Endothelial cell of umbilical vein (primary cell): ENCODE measurements around the gene IKZF1. TPM values are rescaled to one million over a fixed set of nuclear protein-coding genes. Genes with fewer than 3 reads are reported as not detected.

Source experiments
- BruUV-seq: library from RNA; stranded (reverse); fragments of 400-500 nt; replicated peaks from 2 replicates; lab custom pipeline; 2021; lab: Mats Ljungman, UMichigan
- CTCF ChIA-PET: fragments of 300-600, 350-600 bp; sonication (Branson Sonifier 250); formaldehyde crosslinking; loops from one replicate; lab custom pipeline; 2021; ENCODE audit warnings: antibody characterized with exemption, inconsistent platforms; lab: Charles Lee
- POLR2A ChIA-PET: fragments of 300-600, 350-600 bp; sonication (Branson Sonifier 250); formaldehyde crosslinking; loops from one replicate; lab custom pipeline; 2021; ENCODE audit warnings: antibody characterized with exemption, inconsistent platforms; lab: Charles Lee
- DNase-seq: peaks from one replicate; pipeline ENCODE4 v3.0.0-alpha.2; 2011; ENCODE audit warnings: low read depth, low spot score
- FAIRE-seq: peaks from 2 replicates; lab custom pipeline; 2011; peaks lifted over from hg19 to GRCh38; lab: Jason Lieb, UNC
- H2AFZ ChIP-seq: 2 replicates; pipeline ENCODE4 v1.6.0; 2012; ENCODE audit warnings: low read depth, low read length, control low read depth, inconsistent platforms
- H3K27ac ChIP-seq: 2 replicates; pipeline ENCODE4 v1.5.1; 2011; ENCODE audit warnings: low read depth, mild to moderate bottlenecking, control low read depth, low read length, moderate library complexity; ENCODE audit not compliant: insufficient read depth
- H3K27me3 ChIP-seq, 2 experiments: 2 replicates each; pipeline versions ENCODE4 v1.6.0 to v1.6.1; 2011; ENCODE audit warnings: low read length in 2 of 2, mixed read lengths in 1 of 2; ENCODE audit not compliant: control insufficient read depth in 2 of 2, insufficient read depth in 2 of 2
- H3K36me3 ChIP-seq, 2 experiments: 2 replicates in 1 of 2; 3 replicates in 1 of 2; pipeline ENCODE4 v1.5.1; 2011; ENCODE audit warnings: low read length in 2 of 2, mild to moderate bottlenecking in 1 of 2, moderate library complexity in 1 of 2; ENCODE audit not compliant: control insufficient read depth in 2 of 2, insufficient read depth in 2 of 2; ENCODE audit errors: extremely low read depth in 1 of 2
- H3K4me1 ChIP-seq: 3 replicates; pipeline ENCODE4 v1.5.1; 2011; ENCODE audit warnings: mild to moderate bottlenecking, low read length; ENCODE audit not compliant: control insufficient read depth, insufficient read depth; ENCODE audit errors: extremely low read depth
- H3K4me2 ChIP-seq: 2 replicates; pipeline ENCODE4 v1.6.1; 2011; ENCODE audit warnings: low read length, control low read depth, mixed read lengths; ENCODE audit not compliant: insufficient read depth
- H3K4me3 ChIP-seq, 3 experiments: fragments of 200-600 bp in 1 of 3; sonication (generic), shearing (Covaris generic) in 1 of 3; replicated peaks in 1 of 3; 2 replicates each; pipeline ENCODE4 v1.5.1; 2011 to 2016; ENCODE audit warnings: control low read depth in 3 of 3, low read length in 3 of 3, mild to moderate bottlenecking in 2 of 3, inconsistent platforms in 1 of 3, low read depth in 1 of 3, moderate library complexity in 1 of 3; ENCODE audit not compliant: insufficient read depth in 1 of 3
- H3K79me2 ChIP-seq: 2 replicates; pipeline ENCODE4 v1.6.0; 2012; ENCODE audit warnings: low read length, inconsistent platforms; ENCODE audit not compliant: control insufficient read depth, insufficient read depth
- H3K9ac ChIP-seq: replicated peaks from 2 replicates; pipeline ENCODE3; 2011; ENCODE audit warnings: low read length, control low read depth; ENCODE audit not compliant: insufficient read depth; ENCODE audit errors: extremely low read depth
- H3K9me1 ChIP-seq: replicated peaks from 3 replicates; pipeline ENCODE4 v1.6.0; 2011; ENCODE audit warnings: mild to moderate bottlenecking, low read length; ENCODE audit not compliant: control insufficient read depth, insufficient read depth; ENCODE audit errors: extremely low read depth
- H3K9me3 ChIP-seq: replicated peaks from 2 replicates; pipeline ENCODE4 v1.5.1; 2012; ENCODE audit warnings: low read length, inconsistent platforms; ENCODE audit not compliant: control insufficient read depth, insufficient read depth
- H4K20me1 ChIP-seq: replicated peaks from 2 replicates; pipeline ENCODE3; 2011; ENCODE audit warnings: mild to moderate bottlenecking, low read length; ENCODE audit not compliant: control insufficient read depth, insufficient read depth; ENCODE audit errors: extremely low read depth
- CTCF ChIP-seq, 2 donors: IDR thresholded peaks; 1 replicate in 1 of 2; 2 replicates in 1 of 2; pipeline ENCODE4 v1.5.1; 2011; ENCODE audit warnings: low read length in 2 of 2, mild to moderate bottlenecking in 2 of 2, moderate library complexity in 2 of 2, control low read depth in 1 of 2, inconsistent platforms in 1 of 2, low read depth in 1 of 2; ENCODE audit not compliant: insufficient read depth in 1 of 2; ENCODE audit errors: extremely low read depth in 1 of 2
- EZH2 ChIP-seq: IDR thresholded peaks from 2 replicates; pipeline ENCODE4 v1.6.1; 2012; ENCODE audit warnings: borderline replicate concordance, low read depth, mild to moderate bottlenecking, moderate library complexity, low read length, inconsistent platforms; ENCODE audit not compliant: severe bottlenecking
- GATA2 ChIP-seq: IDR thresholded peaks from 2 replicates; pipeline ENCODE4 v1.7.0; 2011; ENCODE audit warnings: low read depth, mild to moderate bottlenecking, moderate library complexity, mixed read lengths, low read length; ENCODE audit not compliant: insufficient read length, insufficient read depth
- JUN ChIP-seq: IDR thresholded peaks from 2 replicates; pipeline ENCODE4 v1.6.1; 2011; ENCODE audit warnings: borderline replicate concordance, low read depth; ENCODE audit not compliant: insufficient read length, insufficient read depth
- MAX ChIP-seq: IDR thresholded peaks from 2 replicates; pipeline ENCODE4 v1.6.1; 2011; ENCODE audit not compliant: insufficient read depth, insufficient read length
- MYC ChIP-seq: IDR thresholded peaks from one replicate; pipeline ENCODE4 v1.6.1; 2011; ENCODE audit warnings: mild to moderate bottlenecking, low read depth, low read length
- POLR2A ChIP-seq: IDR thresholded peaks from 2 replicates; pipeline ENCODE4 v1.6.1; 2012; ENCODE audit warnings: low read depth, mild to moderate bottlenecking, control low read depth, low read length
- POLR2AphosphoS5 ChIP-seq: IDR thresholded peaks from 2 replicates; pipeline ENCODE4 v1.6.1; 2012; ENCODE audit warnings: low read depth, mild to moderate bottlenecking, control low read depth, low read length, moderate library complexity; ENCODE audit not compliant: insufficient read depth
- dilution Hi-C: fragments of 300-500 bp; cut with MboI; formaldehyde crosslinking; loops from one replicate; pipeline ENCODE4 v1.15.0; 2019; ENCODE audit warnings: low sequenced_read_pairs; ENCODE audit not compliant: extremely low pct_ligation_motif_present
- intact Hi-C: fragments of 100-400 bp; cut with micrococcal nuclease; formaldehyde crosslinking; loops from one replicate; pipeline ENCODE4 v1.10.0; 2022
- polyA plus RNA-seq, 4 experiments: library from polyadenylated mRNA; depleted of rRNA in 3 of 4; stranded (reverse) in 3 of 4; unstranded in 1 of 4; fragments of >200 nt; gene quantifications; 2 replicates each; pipeline versions ENCODE4 v1.2.1 to v1.2.3, GENCODE V29; 2011 to 2012; ENCODE audit warnings: missing spikeins in 1 of 4
- total RNA-seq: library from RNA; stranded (reverse); gene quantifications from 2 replicates; pipeline ENCODE4 v1.2.3, GENCODE V29; 2021

IKZF1 gene
- total and polyA plus RNA-seq, 2 donors (not counting 3 experiments of a cell fraction or from before 2014, with no cell fraction given): 0.01 to 0.20 TPM

GRCh38 chr7:50268990-50269389 lies 35.5 kb upstream of the IKZF1 start:
- Histone ChIP-seq H3K27me3 (no peaks in the 10 kb centered on the region), H3K9me1 (no peaks in the 10 kb centered on the region), H3K9me3 (no peaks in the 10 kb centered on the region), H3K4me3 (no peak overlapping the region), H3K36me3 (no peaks in the 10 kb centered on the region), H2AFZ (no peak overlapping the region), H3K79me2 (no peaks in the 10 kb centered on the region), H3K27ac (no peak overlapping the region), H3K4me2 (no peak overlapping the region), H4K20me1 (no peaks in the 10 kb centered on the region), H3K9ac (no peak overlapping the region), H3K4me1 (no peaks in the 10 kb centered on the region)
- intact Hi-C loops (no loop called here), dilution Hi-C loops (no loop called here)
- no peak for TF ChIP-seq MYC
- no peak for DNase-seq
- no peak for FAIRE-seq
- POLR2A ChIA-PET: no interaction called here
- BruUV-seq: no TSS peak
- CTCF ChIA-PET: no interaction called here

DNA sequence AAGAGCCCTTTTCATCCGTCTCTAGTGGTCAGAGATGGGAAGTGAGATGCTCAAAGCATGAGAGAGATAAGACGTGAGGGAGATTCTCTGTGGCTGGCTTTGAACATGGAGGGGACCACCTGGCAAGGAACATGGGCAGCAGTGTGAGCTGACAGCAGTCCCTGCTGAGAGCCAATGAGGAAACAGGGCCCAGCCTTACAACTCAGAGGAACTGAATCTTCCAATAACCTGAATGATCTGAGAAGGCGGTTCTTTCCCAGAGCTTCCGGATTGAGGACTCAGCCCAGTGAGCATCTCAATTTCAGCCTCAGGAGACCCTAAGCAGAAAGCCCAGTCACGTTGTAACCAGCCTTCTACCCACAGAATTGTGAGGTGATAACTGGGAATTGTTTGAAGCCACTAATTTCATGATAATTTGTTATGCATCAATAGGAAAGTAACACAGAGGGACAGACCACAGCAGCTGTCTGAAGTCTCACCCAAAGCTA lies 33.9 kb upstream of the IKZF1 start:
- H2AFZ ChIP-seq: no peak overlapping the region
- CTCF ChIA-PET: no interaction called here
- no peak for DNase-seq
- intact Hi-C loops (no loop called here), dilution Hi-C loops (no loop called here)
- H3K27me3 ChIP-seq: no peaks in the 10 kb centered on the region
- no peak overlapping the region for H3K4me2 ChIP-seq
- H3K27ac ChIP-seq: no peak overlapping the region
- H3K9me3 ChIP-seq: no peaks in the 10 kb centered on the region
- POLR2A ChIA-PET: no interaction called here
- H3K9ac ChIP-seq: no peak overlapping the region
- no peaks in the 10 kb centered on the region for H3K79me2 ChIP-seq
- H3K36me3 ChIP-seq: no peaks in the 10 kb centered on the region
- BruUV-seq: no TSS peak
- no peak for FAIRE-seq
- H4K20me1 ChIP-seq: no peaks in the 10 kb centered on the region
- no peak for TF ChIP-seq EZH2
- no peak for TF ChIP-seq POLR2A
- no peak for TF ChIP-seq POLR2AphosphoS5
- no peak for TF ChIP-seq MAX
- TF ChIP-seq MYC: no peak
- TF ChIP-seq JUN: no peak
- TF ChIP-seq CTCF (IDR thresholded peaks at IDR 0.05; ENCODE audit: extremely low read depth in 1 of 2, insufficient read depth in 1 of 2, low read depth in 1 of 2, low read length in 2 of 2): no peak
- no peak for TF ChIP-seq GATA2
- H3K4me3 ChIP-seq: no peak overlapping the region
- H3K9me1 ChIP-seq: no peaks in the 10 kb centered on the region
- H3K4me1 ChIP-seq: no peaks in the 10 kb centered on the region
